HCT116 (cell line): ENCODE results near the gene LANCL3. TPM values are rescaled to one million over a fixed set of nuclear protein-coding genes. Genes with fewer than 3 reads are reported as not detected.

ENCODE experiments used
- ATAC-seq: fragments of 200-7000 bp; cut with Tn5 transposase; 2 replicates; pipeline ENCODE4 v1.9.1; 2020; ENCODE audit warnings: mild to moderate bottlenecking, moderate library complexity
- BruUV-seq: library from RNA; stranded (reverse); fragments of 400-500 nt; replicated peaks from 2 replicates; lab custom pipeline; 2021; lab: Mats Ljungman, UMichigan
- CTCF ChIA-PET: fragments of 300-600 bp; sonication (Branson Sonifier 250); formaldehyde crosslinking; loops from one replicate; lab custom pipeline; 2021; ENCODE audit warnings: antibody characterized with exemption; lab: Charles Lee
- POLR2A ChIA-PET: fragments of 300-600, 350-600 bp; sonication (Branson Sonifier 250); formaldehyde crosslinking; loops from one replicate; lab custom pipeline; 2021; ENCODE audit warnings: antibody characterized with exemption; lab: Charles Lee
- RAD21 ChIA-PET, 2 experiments: fragments of 300-600 bp; sonication (Branson Sonifier 250); formaldehyde crosslinking; loops; one replicate each; lab custom pipeline; 2023; ENCODE audit warnings: low total read pairs in 2 of 2; ENCODE audit not compliant: uncharacterized antibody in 2 of 2, unreplicated experiment in 2 of 2, low non-redundant PET in 1 of 2; lab: Charles Lee
- DNase-seq: peaks from one replicate; pipeline ENCODE4 v3.0.0-alpha.2; 2010; ENCODE audit warnings: low read depth, low spot score
- H2AFZ ChIP-seq: fragments of 200-600 bp; shearing (Covaris generic), sonication (generic); 2 replicates; pipeline ENCODE4 v1.6.1; 2017; ENCODE audit warnings: low read depth, mixed run types, mixed read lengths, antibody characterized with exemption, low read length; ENCODE audit not compliant: poor library complexity, severe bottlenecking
- H3K27ac ChIP-seq: 2 replicates; pipeline ENCODE4 v1.5.1; 2012; ENCODE audit warnings: low read depth, low read length
- H3K27me3 ChIP-seq: fragments of 200-600 bp; sonication (generic); 2 replicates; pipeline ENCODE4 v1.6.1; 2016; ENCODE audit warnings: mixed run types, low read length, mixed read lengths; ENCODE audit not compliant: insufficient read depth
- H3K36me3 ChIP-seq, 2 experiments: fragments of 200-500 bp in 1 of 2; fragments of 200-600 bp in 1 of 2; sonication (Bioruptor generic) in 1 of 2; sonication (generic) in 1 of 2; 2 replicates each; pipeline versions ENCODE4 v1.5.1 to v1.6.1; 2014 to 2016; ENCODE audit warnings: low read length in 2 of 2, inconsistent platforms in 1 of 2, mixed read lengths in 1 of 2, mixed run types in 1 of 2; ENCODE audit not compliant: insufficient read depth in 2 of 2, control insufficient read depth in 1 of 2
- H3K4me1 ChIP-seq, 2 experiments: fragments of 200-600 bp in 1 of 2; sonication (generic) in 1 of 2; 2 replicates each; pipeline versions ENCODE4 v1.5.1 to v1.6.1; 2012 to 2017; ENCODE audit warnings: low read length in 2 of 2, inconsistent platforms in 1 of 2, mild to moderate bottlenecking in 1 of 2, mixed read lengths in 1 of 2, mixed run types in 1 of 2, moderate library complexity in 1 of 2; ENCODE audit not compliant: insufficient read depth in 2 of 2, control insufficient read depth in 1 of 2
- H3K4me2 ChIP-seq: fragments of 200-600 bp; sonication (generic); 2 replicates; pipeline ENCODE4 v1.6.1; 2017; ENCODE audit warnings: mixed run types, low read length, mixed read lengths
- H3K4me3 ChIP-seq, 2 experiments: fragments of 200-600 bp in 1 of 2; sonication (generic) in 1 of 2; replicated peaks in 1 of 2; 2 replicates each; pipeline ENCODE4 v1.5.1; 2011 to 2016; ENCODE audit warnings: low read length in 2 of 2, control low read depth in 1 of 2, low read depth in 1 of 2, mild to moderate bottlenecking in 1 of 2, mixed read lengths in 1 of 2, mixed run types in 1 of 2
- H3K79me2 ChIP-seq: fragments of 200-600 bp; sonication (generic); 2 replicates; pipeline ENCODE4 v1.6.1; 2017; ENCODE audit warnings: mild to moderate bottlenecking, mixed run types, low read length, moderate library complexity, mixed read lengths; ENCODE audit not compliant: insufficient read depth
- H3K9ac ChIP-seq: fragments of 200-600 bp; sonication (generic); 2 replicates; pipeline ENCODE4 v1.6.1; 2016; ENCODE audit warnings: low read length, mixed read lengths
- H3K9me2 ChIP-seq: fragments of 200-600 bp; sonication (generic), shearing (Covaris generic); 2 replicates; pipeline ENCODE4 v1.6.1; 2017; ENCODE audit warnings: mixed run types, mild to moderate bottlenecking, moderate library complexity; ENCODE audit not compliant: insufficient read depth
- H3K9me3 ChIP-seq, 2 experiments: fragments of 200-500 bp in 1 of 2; fragments of 200-600 bp in 1 of 2; sonication (Bioruptor generic) in 1 of 2; sonication (generic) in 1 of 2; 2 replicates each; pipeline ENCODE4 v1.6.1; 2014 to 2017; ENCODE audit warnings: low read length in 2 of 2, mixed read lengths in 2 of 2, inconsistent platforms in 1 of 2, low read depth in 1 of 2, mild to moderate bottlenecking in 1 of 2, mixed run types in 1 of 2, moderate library complexity in 1 of 2; ENCODE audit not compliant: control insufficient read depth in 1 of 2, insufficient read depth in 1 of 2
- H4K20me1 ChIP-seq: fragments of 200-600 bp; sonication (generic), shearing (Covaris generic); 2 replicates; pipeline ENCODE4 v1.6.1; 2017; ENCODE audit warnings: mixed run types, mild to moderate bottlenecking, moderate library complexity; ENCODE audit not compliant: insufficient read depth
- CBX3 ChIP-seq: IDR thresholded peaks from 2 replicates; pipeline ENCODE4 v1.6.1; 2012; ENCODE audit warnings: low read depth
- EZH2phosphoT487 ChIP-seq: fragments of 200-600 bp; IDR thresholded peaks from 2 replicates; pipeline ENCODE4 v1.6.1; 2018; ENCODE audit warnings: antibody characterized with exemption, borderline replicate concordance
- POLR2A ChIP-seq: IDR thresholded peaks from 2 replicates; pipeline ENCODE4 v1.7.0; 2011; ENCODE audit warnings: borderline replicate concordance; ENCODE audit not compliant: insufficient read depth, insufficient read length; ENCODE audit errors: extremely low read depth
- SIN3A ChIP-seq: IDR thresholded peaks from 2 replicates; pipeline ENCODE4 v1.6.1; 2012; ENCODE audit warnings: low read depth
- SRF ChIP-seq: IDR thresholded peaks from 2 replicates; pipeline ENCODE4 v1.6.1; 2012; ENCODE audit warnings: low read depth
- YY1 ChIP-seq: IDR thresholded peaks from 2 replicates; pipeline ENCODE4 v1.6.1; 2011; ENCODE audit warnings: low read length, low read depth, moderate library complexity, mild to moderate bottlenecking; ENCODE audit not compliant: insufficient replicate concordance; ENCODE audit errors: extremely low read depth
- ZFX ChIP-seq: fragments of 450-650 bp; IDR thresholded peaks from 2 replicates; pipeline ENCODE4 v1.6.1; 2017
- intact Hi-C: fragments of 100-400 bp; cut with micrococcal nuclease; formaldehyde crosslinking; loops from 2 replicates; pipeline ENCODE4 v1.10.0; 2022
- total RNA-seq: library from RNA; stranded (reverse); gene quantifications from one replicate; pipeline ENCODE4 v1.2.1, GENCODE V29; 2021; ENCODE audit not compliant: unreplicated experiment
- TF ChIP-seq, protein P1 (sequence below): IDR thresholded peaks from 2 replicates; pipeline ENCODE4 v1.6.1; 2011; ENCODE audit warnings: mild to moderate bottlenecking, low read length, moderate library complexity; ENCODE audit not compliant: insufficient replicate concordance; ENCODE audit errors: extremely low read depth
- TF ChIP-seq, protein P2 (sequence below): IDR thresholded peaks from 2 replicates; pipeline ENCODE4 v1.6.1; 2012
- TF ChIP-seq, protein P3 (sequence below): IDR thresholded peaks from 2 replicates; pipeline ENCODE4 v1.6.1; 2012

The LANCL3 gene
- total RNA-seq, 1 experiment from 2014 or later = 2.4 TPM

DNA sequence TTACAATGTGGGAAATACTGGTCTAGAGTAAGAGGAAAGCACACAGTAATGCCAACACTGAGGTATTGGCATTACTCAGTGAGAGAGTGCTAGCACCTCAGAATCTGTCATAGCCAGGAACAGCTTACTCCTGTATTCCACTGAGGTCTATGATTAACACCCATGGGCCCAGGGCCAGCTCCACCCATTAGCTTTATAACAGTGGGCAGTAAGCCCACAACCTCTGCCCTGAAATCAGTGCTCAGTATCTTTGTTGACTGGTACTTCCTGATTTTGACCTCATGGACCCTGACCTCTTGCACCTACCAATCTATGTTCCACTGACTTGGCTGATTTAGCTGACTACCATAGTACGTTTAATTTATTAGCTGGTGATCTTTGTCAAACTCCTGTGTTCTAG, 56.1 kb downstream of the LANCL3 start:
- Histone ChIP-seq H3K4me2 (no peak overlapping the region), H3K4me3 (no peak overlapping the region), H3K9me3 (no peaks in the 10 kb centered on the region), H2AFZ (no peak overlapping the region), H3K27me3 (no peaks in the 10 kb centered on the region), H3K9ac (no peak overlapping the region), H3K4me1 (no peaks in the 10 kb centered on the region), H4K20me1 (no peaks in the 10 kb centered on the region), H3K36me3 (no peaks in the 10 kb centered on the region), H3K9me2 (no peaks in the 10 kb centered on the region), H3K27ac (no peak overlapping the region), H3K79me2 (no peaks in the 10 kb centered on the region)
- ChIA-PET CTCF (no interaction called here), RAD21 (no interaction called here), POLR2A (no interaction called here)
- intact Hi-C loops = no loop called here
- DNase-seq (no peak), ATAC-seq (no peak)
- no peak for TF ChIP-seq YY1
- no peak for TF ChIP-seq SIN3A
- TF ChIP-seq SRF = no peak
- TF ChIP-seq, protein P1, sequence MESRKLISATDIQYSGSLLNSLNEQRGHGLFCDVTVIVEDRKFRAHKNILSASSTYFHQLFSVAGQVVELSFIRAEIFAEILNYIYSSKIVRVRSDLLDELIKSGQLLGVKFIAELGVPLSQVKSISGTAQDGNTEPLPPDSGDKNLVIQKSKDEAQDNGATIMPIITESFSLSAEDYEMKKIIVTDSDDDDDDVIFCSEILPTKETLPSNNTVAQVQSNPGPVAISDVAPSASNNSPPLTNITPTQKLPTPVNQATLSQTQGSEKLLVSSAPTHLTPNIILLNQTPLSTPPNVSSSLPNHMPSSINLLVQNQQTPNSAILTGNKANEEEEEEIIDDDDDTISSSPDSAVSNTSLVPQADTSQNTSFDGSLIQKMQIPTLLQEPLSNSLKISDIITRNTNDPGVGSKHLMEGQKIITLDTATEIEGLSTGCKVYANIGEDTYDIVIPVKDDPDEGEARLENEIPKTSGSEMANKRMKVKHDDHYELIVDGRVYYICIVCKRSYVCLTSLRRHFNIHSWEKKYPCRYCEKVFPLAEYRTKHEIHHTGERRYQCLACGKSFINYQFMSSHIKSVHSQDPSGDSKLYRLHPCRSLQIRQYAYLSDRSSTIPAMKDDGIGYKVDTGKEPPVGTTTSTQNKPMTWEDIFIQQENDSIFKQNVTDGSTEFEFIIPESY = no peak
- TF ChIP-seq CBX3 = no peak
- TF ChIP-seq, protein P2, sequence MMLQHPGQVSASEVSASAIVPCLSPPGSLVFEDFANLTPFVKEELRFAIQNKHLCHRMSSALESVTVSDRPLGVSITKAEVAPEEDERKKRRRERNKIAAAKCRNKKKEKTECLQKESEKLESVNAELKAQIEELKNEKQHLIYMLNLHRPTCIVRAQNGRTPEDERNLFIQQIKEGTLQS = no peak
- no peak for TF ChIP-seq EZH2phosphoT487
- no peak for TF ChIP-seq POLR2A
- no TSS peak for BruUV-seq

DNA sequence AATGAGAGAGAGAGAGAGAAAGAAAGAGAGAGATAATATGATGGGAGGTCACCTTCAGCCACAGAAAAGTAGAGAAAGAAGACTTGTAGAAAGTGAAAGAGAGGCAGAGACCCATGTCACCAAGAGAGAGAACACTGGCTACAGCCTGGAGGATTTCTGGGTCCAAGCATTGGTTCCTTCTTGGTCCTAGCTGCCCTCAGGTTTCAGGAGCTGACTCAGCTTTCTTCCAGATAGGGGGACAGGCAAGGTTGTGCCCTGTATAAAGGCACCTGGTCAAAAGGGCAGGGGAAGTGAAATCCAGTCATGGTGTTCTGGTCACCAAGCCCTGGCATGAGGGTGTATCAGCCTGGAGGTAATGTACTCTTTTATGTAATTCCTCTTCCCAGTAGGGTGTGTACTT, 66.6 kb downstream of the LANCL3 start:
- Histone ChIP-seq H3K4me1 (no peaks in the 10 kb centered on the region), H3K27me3 (no peaks in the 10 kb centered on the region), H3K9me2 (no peaks in the 10 kb centered on the region), H4K20me1 (no peaks in the 10 kb centered on the region), H3K9me3 (no peaks in the 10 kb centered on the region), H3K4me2 (no peak overlapping the region), H2AFZ (no peak overlapping the region), H3K9ac (no peak overlapping the region), H3K4me3 (no peak overlapping the region), H3K36me3 (no peaks in the 10 kb centered on the region), H3K79me2 (no peaks in the 10 kb centered on the region), H3K27ac (no peak overlapping the region)
- no peak for DNase-seq
- BruUV-seq = no TSS peak
- ATAC-seq = no peak
- RAD21 ChIA-PET = no interaction called here
- CTCF ChIA-PET = no interaction called here
- intact Hi-C loops = no loop called here
- TF ChIP-seq, protein P1 = no peak
- TF ChIP-seq, protein P3, sequence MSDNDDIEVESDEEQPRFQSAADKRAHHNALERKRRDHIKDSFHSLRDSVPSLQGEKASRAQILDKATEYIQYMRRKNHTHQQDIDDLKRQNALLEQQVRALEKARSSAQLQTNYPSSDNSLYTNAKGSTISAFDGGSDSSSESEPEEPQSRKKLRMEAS = no peak
- no peak for TF ChIP-seq ZFX
- POLR2A ChIA-PET = no interaction called here
